Measurements from ENCODE around the gene UBE2D2.

Gene UBE2D2

GRCh38 chr5:139635606-139636206, 74.6 kb downstream of the UBE2D2 start:
- DNase-seq (ENCODE audit: low read depth in 2 of 2), result no peak

DNA sequence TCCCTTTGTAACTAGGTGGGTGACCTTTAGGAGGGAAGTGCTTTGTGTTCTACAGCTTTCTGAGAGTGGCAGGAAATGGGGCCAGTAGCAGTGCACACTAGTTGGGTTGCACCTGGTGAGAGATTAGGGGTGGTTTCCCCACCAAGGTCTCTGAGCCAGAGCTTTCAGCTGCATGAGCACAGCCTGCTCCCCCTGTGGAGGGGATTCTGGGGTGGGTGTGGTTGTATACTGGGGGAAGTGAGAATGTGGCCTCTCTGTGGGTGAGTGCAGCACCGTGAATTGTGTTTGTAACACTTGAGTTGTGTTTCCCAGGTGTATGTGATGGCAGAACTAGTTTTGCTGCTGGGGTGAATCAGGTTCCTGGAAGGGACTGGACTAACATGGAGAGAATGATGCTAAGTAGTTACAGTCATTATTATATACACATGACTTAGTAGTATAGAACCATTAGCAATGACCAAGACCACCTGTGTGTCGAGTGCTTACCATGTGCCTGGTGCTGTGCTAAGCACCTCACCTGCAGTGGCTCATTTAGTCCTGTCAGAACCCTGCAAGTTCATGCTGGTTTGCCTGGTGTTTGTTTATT, 75.2 kb downstream of the UBE2D2 start:
- DNase-seq (ENCODE audit: low read depth in 2 of 2), result peak in 1 of 2 donors; percentile 38

- no peak for DNase-seq (ENCODE audit: low read depth in 2 of 2)
These were observed 75.9 kb downstream of the UBE2D2 start for GRCh38 chr5:139636975-139637408.

- DNase-seq (ENCODE audit: low read depth in 2 of 2), result no peak
These were observed 76.4 kb downstream of the UBE2D2 start for GRCh38 chr5:139637438-139638089.

- no peak for DNase-seq (ENCODE audit: low read depth in 2 of 2)
These were observed 77.1 kb downstream of the UBE2D2 start for GRCh38 chr5:139638090-139638735.

DNA sequence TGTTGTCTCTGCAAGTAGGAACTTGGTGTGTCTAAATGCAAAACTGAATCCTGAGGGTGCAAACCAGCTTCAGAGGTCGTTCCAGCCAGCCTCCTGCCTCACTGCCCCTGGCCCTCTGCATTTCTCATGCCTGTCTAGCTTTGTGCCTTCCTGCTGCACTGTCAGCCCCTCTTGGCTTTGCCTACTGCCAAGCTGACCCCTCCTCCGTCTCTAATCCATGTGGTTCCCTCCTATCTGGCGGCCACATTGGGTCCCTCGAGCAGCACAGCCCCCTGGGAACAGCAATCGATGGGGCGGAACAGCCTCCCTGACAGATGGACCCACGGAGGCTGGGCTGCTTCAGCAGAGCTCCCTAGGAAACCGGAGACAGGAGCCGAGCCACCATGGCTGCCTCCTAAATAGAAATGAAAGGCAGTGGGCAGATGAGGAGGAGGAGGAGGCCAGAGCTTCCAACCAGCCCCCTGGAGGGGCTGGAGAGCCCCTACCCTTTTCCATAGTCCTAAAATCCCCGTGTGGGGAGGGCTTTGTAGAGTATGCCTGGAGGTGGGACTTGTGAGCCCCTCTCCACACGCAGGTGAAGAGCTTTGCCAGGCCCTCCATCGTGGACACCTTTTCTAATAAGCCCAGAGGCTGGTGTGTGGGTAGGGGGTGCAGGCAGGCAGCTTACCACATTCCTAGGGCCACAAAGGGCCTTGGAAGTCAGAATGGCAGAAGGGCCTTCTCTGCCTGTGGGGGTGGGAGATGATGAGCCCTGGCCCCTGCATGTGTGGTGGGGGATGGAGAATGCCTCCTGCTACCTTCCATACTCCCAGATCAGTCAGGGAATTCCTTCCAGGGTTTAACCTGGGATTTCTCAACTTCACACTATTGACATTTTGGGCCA, 77.8 kb downstream of the UBE2D2 start:
- DNase-seq (ENCODE audit: low read depth in 2 of 2), result no peak

GRCh38 chr5:139639619-139640380, 78.7 kb downstream of the UBE2D2 start:
- no peak for DNase-seq (ENCODE audit: low read depth in 2 of 2)

DNA sequence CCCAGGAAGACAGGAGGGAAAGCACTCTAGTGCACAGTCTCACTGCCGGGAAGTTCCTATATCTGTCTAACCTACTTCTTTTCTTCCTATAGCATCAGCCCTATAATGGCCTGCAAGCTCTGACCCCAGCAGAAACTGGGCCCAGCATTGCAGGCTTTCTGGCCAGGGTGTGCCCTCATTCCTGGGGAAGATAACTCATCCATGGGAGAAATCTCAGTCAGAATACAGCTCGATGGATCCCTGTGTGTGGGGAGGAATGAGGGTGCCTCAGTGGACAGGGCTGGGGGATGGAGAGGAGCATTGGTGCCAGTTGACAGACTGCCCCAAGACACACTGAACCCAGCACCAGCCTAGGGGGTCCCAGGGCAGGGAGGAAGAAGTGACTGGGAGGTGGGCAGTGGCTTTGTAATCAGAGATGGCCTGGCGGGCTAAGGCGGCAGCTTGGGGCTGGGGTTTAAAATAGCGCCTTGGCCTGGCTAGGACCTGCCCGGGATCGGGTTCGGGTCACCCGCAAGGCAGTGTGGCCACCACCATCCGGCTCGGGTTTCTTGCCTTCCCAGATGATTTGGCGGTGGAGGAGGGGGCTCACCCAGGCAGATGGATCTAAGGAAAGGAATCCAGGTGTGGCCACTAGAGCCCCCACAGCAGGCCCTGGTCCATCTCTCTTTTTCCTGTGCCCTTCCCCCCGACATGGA, 79.4 kb downstream of the UBE2D2 start:
- DNase-seq (ENCODE audit: low read depth in 2 of 2), result no peak

GRCh38 chr5:139641116-139642080, 80.3 kb downstream of the UBE2D2 start:
- DNase-seq (ENCODE audit: low read depth in 2 of 2), result no peak

GRCh38 chr5:139642213-139642612, 81.1 kb downstream of the UBE2D2 start:
- DNase-seq (ENCODE audit: low read depth in 2 of 2), result no peak

GRCh38 chr5:139642891-139643871, 82.0 kb downstream of the UBE2D2 start:
- no peak for DNase-seq (ENCODE audit: low read depth in 2 of 2)

DNA sequence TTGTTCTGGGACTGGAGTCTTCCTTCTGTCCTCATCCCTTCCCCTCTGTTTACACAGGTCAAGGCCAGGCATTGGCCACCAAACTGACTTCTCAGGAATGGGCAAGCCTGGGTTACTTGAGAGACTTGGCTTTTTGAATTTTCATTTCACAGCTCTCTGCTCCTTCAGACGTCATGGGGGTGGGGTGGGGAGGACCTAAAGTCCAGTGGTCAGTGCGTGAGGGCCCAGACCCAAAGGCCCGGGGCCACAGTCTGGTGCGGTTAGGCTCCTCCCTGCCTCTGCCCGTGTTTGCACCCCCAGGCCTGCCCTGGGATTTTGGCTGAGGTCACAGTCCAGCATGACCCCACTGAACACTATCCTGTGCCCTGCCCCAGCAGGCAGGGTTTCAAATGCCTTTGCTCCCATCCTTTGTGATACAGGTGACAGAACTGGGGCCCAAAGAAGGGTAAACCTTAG, 82.9 kb downstream of the UBE2D2 start:
- DNase-seq (ENCODE audit: low read depth in 2 of 2), result no peak

DNA sequence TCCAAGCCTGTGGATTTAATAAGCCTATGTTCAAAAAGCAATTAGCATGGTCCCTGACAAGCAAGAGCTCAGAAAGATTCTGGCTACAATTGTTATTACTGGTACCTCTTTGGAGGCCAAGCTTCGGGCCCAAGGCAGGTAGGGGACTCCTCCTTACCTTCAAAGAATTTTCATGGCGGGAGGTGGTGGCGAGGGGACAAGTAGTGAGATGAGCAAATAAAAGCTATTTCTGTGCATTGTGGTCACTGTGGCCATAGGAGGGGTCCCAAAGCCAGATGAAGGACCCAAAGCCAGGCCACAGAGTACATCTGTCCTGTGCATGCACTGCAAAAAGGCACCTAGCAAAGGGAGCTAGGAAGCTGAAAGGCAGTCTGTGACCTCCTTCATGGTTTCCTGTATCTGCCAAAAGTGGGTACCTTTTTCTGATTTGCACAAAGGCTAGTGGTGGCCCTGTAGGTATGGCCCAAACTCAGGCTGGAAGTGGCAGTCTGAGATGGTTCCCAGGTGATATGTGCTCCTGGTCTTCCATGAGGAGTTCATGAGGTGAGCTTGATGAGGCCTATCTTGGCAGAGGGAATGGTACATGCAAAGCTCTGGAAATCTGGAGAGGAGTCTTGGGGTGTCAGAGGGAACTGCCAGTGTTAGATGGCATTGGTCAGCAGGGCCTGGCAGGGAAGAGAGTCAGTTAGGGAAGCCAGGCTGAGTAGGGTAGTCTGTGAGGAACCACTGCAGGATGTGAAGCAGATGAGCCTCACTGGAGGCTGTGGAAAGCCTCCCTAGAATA, 83.7 kb downstream of the UBE2D2 start:
- no peak for DNase-seq (ENCODE audit: low read depth in 2 of 2)

DNA sequence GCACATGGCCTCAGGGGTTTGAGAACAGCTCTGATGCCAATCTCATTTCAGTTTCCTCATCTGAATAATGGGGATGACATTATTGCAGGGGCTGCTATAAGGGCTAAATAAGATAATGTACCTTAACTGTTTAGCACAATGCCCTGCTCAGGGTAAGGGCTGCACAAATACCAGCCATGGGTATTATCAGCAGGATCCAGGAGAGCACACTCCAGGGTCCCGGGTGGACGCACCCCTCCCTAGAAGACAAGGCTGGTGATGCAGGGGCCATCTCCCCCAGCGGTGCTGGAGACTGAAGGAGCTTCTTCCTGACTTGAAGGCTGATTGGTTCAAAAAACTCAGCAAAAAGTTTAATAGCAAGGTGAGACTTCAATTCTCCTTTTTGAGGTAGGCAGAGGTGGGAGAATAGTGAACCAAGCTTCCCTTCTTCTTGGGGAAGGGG, 84.3 kb downstream of the UBE2D2 start:
- DNase-seq (ENCODE audit: low read depth in 2 of 2), result no peak

DNA sequence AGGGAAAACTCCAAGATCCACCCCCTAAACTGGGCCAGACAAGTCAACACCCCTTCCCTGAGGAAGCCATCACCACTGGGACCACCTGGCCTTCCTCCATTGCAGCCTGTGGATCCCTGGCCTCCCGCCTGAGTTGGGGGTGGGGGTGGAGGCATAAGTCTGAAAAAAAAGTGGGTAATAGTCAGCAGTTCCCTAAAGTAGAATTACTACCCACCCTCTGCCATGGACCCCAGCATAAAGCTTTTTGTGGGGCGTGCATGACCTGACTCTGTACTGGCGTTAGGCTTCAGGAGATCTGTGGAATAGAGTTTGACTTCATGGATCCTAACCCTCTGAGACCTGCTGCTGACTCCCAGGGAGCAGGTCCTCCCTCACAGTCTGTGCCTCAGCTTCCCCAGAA, 85.0 kb downstream of the UBE2D2 start:
- DNase-seq (ENCODE audit: low read depth in 2 of 2), result no peak

DNA sequence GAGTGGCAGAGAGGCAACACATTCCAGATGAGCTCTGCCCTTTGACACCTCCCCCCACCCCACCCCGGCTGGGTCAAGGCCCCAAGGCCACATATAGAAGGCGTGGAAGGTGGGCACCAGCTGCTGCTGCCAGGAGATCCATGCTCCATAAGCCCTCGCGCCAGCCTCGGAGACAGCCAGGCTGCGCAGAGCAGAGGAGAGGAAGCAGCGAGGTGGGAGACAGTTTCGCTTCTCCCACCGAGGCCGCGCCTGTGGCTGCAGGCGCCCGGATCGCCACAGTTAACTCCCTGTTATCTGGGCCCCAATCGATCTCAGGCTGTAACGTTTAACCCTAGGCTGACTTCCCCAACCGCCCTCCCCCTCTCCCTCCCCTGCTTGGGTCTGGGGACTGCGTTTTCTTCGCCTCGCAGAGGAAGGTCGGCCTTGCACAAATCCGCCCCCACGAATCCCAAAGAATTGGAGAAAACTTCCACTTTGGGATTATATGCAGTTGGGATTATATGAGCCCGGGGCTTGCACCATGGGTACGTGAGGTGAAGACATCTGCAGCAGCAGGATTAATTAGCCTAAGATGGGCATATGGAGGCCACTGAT, 85.9 kb downstream of the UBE2D2 start:
- no peak for DNase-seq (ENCODE audit: low read depth in 2 of 2)
